ENCODE data around the gene PRKAB1. TPM values are rescaled to one million over a fixed set of nuclear protein-coding genes. Genes with fewer than 3 reads are reported as not detected.

The PRKAB1 gene
- total RNA-seq, 4 donors from 2014 or later: 12.6 to 24.0 (median 15.2) TPM

GRCh38 chr12:119627686-119628085 is 40.2 kb upstream of the PRKAB1 start:
- WGBS, 2 donors: 74 to 76% methylated on average over 6 of the region's 6 CpGs
- TF ChIP-seq CTCF (IDR thresholded peaks at IDR 0.05): no peak
- no peak for TF ChIP-seq POLR2A (IDR thresholded peaks at IDR 0.05)
- no peak for DNase-seq (ENCODE audit: low spot score in 2 of 2)
- no peak overlapping the region for H3K4me3 ChIP-seq (ENCODE audit: low read depth, poor library complexity, severe bottlenecking)
- intact Hi-C loops (cut with DNase I; ENCODE audit: low total_unique reads): no loop called here

- intact Hi-C loops (cut with DNase I; ENCODE audit: low total_unique reads): no loop called here
- WGBS, 2 donors: 87 to 90% methylated on average over 7 of the region's 7 CpGs
- DNase-seq (ENCODE audit: low spot score in 2 of 2): no peak
- no peak overlapping the region for H3K4me3 ChIP-seq (ENCODE audit: low read depth, poor library complexity, severe bottlenecking)
- TF ChIP-seq CTCF (IDR thresholded peaks at IDR 0.05): no peak
- TF ChIP-seq POLR2A (IDR thresholded peaks at IDR 0.05): no peak
Measured at GRCh38 chr12:119630223-119630780, 37.6 kb upstream of the PRKAB1 start.

- 45 to 85% methylated on average over 1 of the region's 1 CpG for WGBS, 2 donors
- TF ChIP-seq CTCF (IDR thresholded peaks at IDR 0.05): no peak
- no peak for TF ChIP-seq POLR2A (IDR thresholded peaks at IDR 0.05)
- no peak for DNase-seq (ENCODE audit: low spot score in 2 of 2)
- intact Hi-C loops (cut with DNase I; ENCODE audit: low total_unique reads): no loop called here
- no peak overlapping the region for H3K4me3 ChIP-seq (ENCODE audit: low read depth, poor library complexity, severe bottlenecking)
Measured at GRCh38 chr12:119630962-119631550, 36.9 kb upstream of the PRKAB1 start.

GRCh38 chr12:119631930-119632678 is 35.8 kb upstream of the PRKAB1 start:
- intact Hi-C loops (cut with DNase I; ENCODE audit: low total_unique reads): no loop called here
- DNase-seq (ENCODE audit: low spot score in 2 of 2): no peak
- TF ChIP-seq CTCF (IDR thresholded peaks at IDR 0.05) (no peak), POLR2A (IDR thresholded peaks at IDR 0.05) (no peak)
- WGBS, 2 donors: 84 to 91% methylated on average over 4 of the region's 4 CpGs
- H3K4me3 ChIP-seq (ENCODE audit: low read depth, poor library complexity, severe bottlenecking): no peak overlapping the region

GRCh38 chr12:119634743-119635142 is 33.2 kb upstream of the PRKAB1 start:
- 23 to 37% methylated on average over 6 of the region's 6 CpGs for WGBS, 2 donors
- DNase-seq (ENCODE audit: low spot score in 2 of 2): no peak
- intact Hi-C loops (cut with DNase I; ENCODE audit: low total_unique reads): no loop called here

More at GRCh38 chr12:119634743-119635142, 33.2 kb upstream of the PRKAB1 start:
- H3K4me3 ChIP-seq (ENCODE audit: low read depth, poor library complexity, severe bottlenecking): no peak overlapping the region
- TF ChIP-seq CTCF (IDR thresholded peaks at IDR 0.05) (no peak), POLR2A (IDR thresholded peaks at IDR 0.05) (no peak)

Data from lower leg skin (tissue), 4 donors.